WTC11 (cell line): ENCODE data around the gene ZNF723.

ENCODE experiments used
- AR ChIP-seq: fragments of 250-450 bp; sonication (Bioruptor Pico); IDR thresholded peaks from 2 replicates; pipeline ENCODE4 v1.9.0; 2021; ENCODE audit warnings: mild to moderate bottlenecking
- RELA ChIP-seq: sonication (generic); formaldehyde crosslinking; IDR thresholded peaks from 2 replicates; pipeline ENCODE4 v1.8.1; 2022; ENCODE audit warnings: missing genetic modification reagents, mild to moderate bottlenecking, borderline replicate concordance
- TF ChIP-seq, protein P1 (sequence below): fragments of 200-600 bp; IDR thresholded peaks from 2 replicates; pipeline ENCODE4 v1.8.0; 2022; ENCODE audit warnings: antibody characterized with exemption

GRCh38 chr19:22807061-22807835, 24.8 kb upstream of the ZNF723 start:
- no peak for TF ChIP-seq RELA
- TF ChIP-seq AR (CRISPR knock-in tag), result no peak
- TF ChIP-seq, protein P1, sequence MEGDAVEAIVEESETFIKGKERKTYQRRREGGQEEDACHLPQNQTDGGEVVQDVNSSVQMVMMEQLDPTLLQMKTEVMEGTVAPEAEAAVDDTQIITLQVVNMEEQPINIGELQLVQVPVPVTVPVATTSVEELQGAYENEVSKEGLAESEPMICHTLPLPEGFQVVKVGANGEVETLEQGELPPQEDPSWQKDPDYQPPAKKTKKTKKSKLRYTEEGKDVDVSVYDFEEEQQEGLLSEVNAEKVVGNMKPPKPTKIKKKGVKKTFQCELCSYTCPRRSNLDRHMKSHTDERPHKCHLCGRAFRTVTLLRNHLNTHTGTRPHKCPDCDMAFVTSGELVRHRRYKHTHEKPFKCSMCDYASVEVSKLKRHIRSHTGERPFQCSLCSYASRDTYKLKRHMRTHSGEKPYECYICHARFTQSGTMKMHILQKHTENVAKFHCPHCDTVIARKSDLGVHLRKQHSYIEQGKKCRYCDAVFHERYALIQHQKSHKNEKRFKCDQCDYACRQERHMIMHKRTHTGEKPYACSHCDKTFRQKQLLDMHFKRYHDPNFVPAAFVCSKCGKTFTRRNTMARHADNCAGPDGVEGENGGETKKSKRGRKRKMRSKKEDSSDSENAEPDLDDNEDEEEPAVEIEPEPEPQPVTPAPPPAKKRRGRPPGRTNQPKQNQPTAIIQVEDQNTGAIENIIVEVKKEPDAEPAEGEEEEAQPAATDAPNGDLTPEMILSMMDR, result no peak
